VCaP (cell line): Measurements from ENCODE around the gene GGACT.

Experiments
- H3K27ac ChIP-seq: fragments of 450-650 bp; 2 replicates; pipeline ENCODE4 v1.5.1; 2017
- CTCF ChIP-seq: fragments of 450-650 bp; conservative IDR thresholded peaks from 2 replicates; pipeline ENCODE4 v1.5.1; 2017; ENCODE audit warnings: mild to moderate bottlenecking, moderate library complexity

Gene GGACT

GRCh38 chr13:100588331-100589177 lies at the start of gene GGACT:
Gene GGACT, minus strand, starts transcription at chr13:100588789. Its CDS starts 56,198 bp downstream, at chr13:100532591.
- TF ChIP-seq CTCF, result peak; percentile 94
- H3K27ac ChIP-seq, result peak within 1 kb of the TSS; percentile 80

- no peak for TF ChIP-seq CTCF
- no peak overlapping the region for H3K27ac ChIP-seq
Observed at GRCh38 chr13:100637796-100638195, 49.2 kb upstream of the GGACT start.

- no peak for TF ChIP-seq CTCF
- H3K27ac ChIP-seq, result no peak overlapping the region
Observed at GRCh38 chr13:100637380-100637779, 48.8 kb upstream of the GGACT start.

GRCh38 chr13:100636441-100636840 lies 47.9 kb upstream of the GGACT start:
- no peak overlapping the region for H3K27ac ChIP-seq
- TF ChIP-seq CTCF, result no peak

GRCh38 chr13:100636004-100636403 lies 47.4 kb upstream of the GGACT start:
- H3K27ac ChIP-seq, result no peak overlapping the region

GRCh38 chr13:100634696-100635095 lies 46.1 kb upstream of the GGACT start:
- TF ChIP-seq CTCF, result no peak
- H3K27ac ChIP-seq, result no peak overlapping the region

More at GRCh38 chr13:100636004-100636403, 47.4 kb upstream of the GGACT start:
- TF ChIP-seq CTCF, result no peak

- TF ChIP-seq CTCF, result no peak
Observed at GRCh38 chr13:100633461-100633860, 44.9 kb upstream of the GGACT start.

More at GRCh38 chr13:100633461-100633860, 44.9 kb upstream of the GGACT start:
- H3K27ac ChIP-seq, result no peak overlapping the region
